GM19099 (cell line): Measurements from ENCODE around the gene RNF141.

ENCODE experiments used
- POLR2A ChIP-seq: IDR thresholded peaks from 3 replicates; pipeline ENCODE4 v1.6.1; 2011; ENCODE audit warnings: low read depth; ENCODE audit not compliant: insufficient read length; ENCODE audit errors: extremely low read depth

RNF141 gene

DNA sequence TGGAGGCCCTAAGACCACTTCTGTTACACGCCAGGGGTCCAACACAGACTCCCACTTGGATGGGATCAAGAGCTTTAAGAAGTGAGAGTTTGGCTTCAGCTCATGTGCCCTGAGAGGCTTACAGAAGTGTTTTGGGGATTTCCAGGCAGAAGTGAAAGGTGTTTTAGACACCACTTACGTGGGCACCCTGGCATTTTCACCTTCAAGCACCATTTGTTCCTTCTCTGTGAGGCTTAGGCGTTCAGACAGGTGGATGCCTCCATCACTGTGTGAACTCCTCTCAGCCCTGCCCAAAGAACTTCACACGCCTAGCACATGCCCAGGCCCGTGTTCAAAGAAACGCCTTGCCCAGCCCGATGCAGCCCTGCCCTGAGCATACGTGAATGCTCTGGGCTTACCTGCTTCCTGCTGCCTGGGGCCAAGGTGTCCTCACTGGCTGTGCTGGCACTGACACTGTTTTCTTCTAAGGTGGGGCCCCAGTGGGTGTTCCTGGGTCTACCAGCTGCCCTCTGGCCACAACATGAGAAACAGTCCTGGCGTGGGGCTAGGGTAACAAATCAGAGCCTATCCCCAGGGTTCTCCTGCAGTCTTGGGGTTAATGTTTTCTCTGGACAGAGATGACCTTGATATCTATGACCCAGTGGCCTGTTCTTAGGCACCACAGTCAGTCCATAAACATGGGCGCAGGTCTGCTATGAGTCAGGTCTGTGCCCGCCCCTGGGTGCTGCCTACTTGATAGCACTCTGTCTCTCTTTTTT lies 51.9 kb downstream of the RNF141 start:
- TF ChIP-seq POLR2A, result no peak

DNA sequence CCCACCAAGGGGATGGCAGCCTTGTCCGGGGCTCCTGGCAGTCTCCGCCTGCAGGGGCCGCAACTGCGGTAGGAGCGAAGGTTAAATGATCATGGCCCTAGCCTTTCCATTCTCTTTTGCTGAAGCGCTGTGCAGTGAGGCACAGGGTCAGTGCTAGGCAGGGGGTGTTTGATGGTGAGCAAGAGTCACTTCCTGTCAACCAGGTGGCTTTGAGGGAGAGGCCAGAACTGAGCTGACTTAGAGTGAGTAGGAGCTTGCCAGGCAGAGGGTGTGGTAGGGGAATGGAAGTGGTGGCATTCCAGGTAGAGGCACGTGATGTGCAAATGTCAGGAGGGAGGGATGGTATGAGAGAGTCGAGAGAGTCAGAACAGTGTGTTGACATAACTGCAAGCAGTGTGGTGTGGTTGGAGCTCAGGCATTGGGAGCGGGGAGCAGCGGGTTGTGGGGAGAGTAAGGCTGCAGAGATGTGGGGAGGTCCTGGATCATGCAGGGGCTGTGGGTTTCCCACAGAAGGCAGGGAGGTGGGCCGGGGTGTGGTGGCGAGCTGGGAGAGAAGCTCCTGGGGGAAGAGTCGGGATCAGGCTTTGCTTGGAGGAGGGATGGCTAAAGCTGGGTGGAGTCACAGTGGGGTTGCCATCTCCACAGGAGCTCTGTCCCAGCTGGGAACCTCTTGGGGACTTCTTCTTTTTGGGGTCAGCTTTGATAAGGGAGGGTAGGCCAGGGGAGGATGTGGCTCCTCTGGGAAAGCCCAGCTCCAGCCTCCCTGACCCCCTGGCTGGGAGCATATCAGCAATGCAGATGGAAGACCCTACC lies 52.7 kb downstream of the RNF141 start:
- TF ChIP-seq POLR2A, result no peak

DNA sequence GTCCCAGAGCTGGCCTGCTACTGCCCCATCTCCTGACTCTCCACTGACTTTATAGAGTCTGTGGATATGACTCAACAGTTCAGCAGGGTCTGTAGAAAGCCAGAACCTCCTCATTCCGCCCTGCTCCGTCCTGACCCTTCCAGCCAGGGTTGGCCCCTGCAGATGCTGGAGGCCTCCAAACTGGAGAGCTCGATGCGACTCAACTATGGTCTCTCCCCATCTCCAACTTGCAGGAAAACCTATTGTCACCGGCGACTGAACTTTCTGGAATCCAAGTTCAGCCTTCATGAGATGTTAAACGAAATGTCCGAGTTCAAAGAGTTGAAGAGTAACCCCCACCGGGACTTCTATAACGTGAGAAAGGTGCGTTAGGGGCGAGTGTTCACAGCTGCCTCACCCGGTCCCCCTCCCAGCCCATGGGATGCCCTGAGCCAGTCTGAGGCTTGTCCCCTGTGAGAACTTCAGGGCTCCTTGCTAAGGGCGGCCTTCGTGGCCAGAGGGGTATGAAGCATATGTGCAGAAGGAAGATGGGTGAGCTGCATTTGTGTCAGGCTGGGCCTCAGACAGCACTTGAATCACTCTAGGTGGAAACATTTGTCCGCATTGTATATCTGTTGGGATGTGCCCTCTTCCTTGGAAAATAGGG lies 53.9 kb downstream of the RNF141 start:
- no peak for TF ChIP-seq POLR2A

DNA sequence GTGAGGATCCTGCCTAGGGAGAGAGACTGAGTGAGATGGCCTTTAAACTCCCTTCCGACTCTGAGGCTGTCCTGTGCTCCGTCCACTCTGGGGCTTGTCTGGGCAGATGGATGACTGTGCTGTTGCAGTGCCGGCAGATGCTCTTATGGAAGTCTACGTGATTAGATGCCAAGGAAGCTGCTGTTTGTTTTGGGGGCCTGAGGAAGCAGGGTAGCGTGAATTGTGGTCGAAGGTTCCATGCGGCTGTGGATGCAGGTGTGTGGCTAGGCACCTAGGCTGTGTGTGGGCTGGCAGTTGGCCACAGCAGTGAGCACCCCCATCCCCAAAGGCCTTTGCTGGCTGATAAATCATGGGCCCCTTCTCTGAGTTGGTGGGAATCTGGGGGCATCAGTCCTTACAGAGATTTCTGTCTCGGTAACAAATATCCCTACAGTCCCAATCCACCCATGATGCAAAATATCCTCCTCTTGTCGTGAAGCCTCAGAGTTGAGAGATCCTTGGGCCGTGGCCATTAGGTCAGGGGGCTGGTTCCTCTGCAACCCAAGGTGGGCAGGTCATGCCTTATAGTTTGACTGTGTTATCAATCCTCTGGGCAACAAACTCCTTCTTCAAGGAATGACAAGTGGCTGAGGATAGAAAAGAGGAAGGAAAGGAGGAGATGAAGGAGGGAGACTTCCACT lies 54.7 kb downstream of the RNF141 start:
- no peak for TF ChIP-seq POLR2A

DNA sequence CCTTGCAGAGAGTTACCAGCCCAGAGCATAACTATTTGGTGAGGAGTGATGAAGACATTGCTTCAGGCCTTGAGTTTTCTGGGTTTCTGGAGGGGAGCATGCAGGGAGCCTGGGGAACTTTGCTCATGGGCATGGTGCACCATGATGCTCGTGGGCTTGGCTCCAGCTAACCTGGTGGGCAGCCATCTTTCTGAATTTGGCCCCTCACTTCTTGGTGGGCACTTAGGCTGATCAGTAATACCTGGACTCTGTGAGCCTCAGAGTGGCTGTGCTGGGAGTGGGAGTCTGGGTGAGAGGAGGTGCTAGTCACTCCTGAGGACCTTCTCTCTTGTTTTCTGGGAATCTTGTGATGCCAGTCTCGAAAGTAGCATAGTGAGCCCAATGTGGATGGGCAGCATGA lies 55.3 kb downstream of the RNF141 start:
- TF ChIP-seq POLR2A, result no peak

DNA sequence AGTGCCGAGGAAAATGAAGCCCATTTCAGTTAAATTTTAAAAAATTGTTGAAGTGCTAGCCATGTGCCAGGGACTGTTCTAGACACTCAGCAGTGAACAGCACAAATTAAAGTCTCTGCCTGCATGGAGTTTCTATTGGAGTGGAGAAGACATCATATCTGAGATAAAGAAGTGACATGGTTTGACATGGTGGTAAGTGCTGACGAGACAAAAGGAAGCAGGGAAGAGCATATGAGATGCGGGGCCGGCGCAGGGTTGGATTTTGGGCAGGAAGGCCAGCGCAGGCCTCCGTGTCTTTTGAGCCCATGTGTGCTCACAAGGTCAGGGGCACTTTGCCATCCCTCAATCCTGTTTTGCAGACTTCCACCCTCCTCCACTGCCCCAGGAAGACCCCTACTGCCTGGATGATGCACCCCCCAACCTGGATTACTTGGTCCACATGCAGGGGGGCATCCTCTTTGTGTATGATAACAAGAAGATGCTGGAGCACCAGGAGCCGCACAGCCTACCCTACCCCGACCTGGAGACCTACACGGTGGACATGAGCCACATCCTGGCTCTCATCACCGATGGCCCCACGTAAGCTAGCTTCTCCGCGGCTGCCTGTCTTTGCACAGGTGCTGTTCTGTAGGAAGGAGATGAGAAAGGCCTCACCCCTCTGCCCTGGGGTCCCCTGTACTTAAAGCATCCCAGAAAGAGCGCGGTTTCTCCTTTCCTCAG lies 56.4 kb downstream of the RNF141 start:
- TF ChIP-seq POLR2A, result no peak

DNA sequence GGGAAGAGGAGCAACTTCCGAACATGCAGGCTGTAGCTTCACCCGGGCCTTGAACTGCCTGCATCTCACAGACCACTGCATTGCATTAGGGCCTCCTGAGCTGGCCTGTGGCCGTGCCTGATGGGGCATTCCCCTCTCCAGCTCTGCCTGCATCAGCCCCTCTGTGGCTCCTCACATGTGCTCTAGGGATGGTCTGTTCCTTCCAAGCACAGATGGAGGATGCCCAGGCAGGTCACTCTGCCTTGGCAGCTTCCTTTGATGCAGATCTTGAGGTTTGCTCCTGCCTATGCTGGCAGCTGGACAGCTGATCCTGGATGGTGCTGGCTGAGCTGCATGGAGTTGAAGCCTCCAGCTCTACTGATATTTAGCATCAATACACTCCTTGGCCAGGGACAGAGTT lies 57.4 kb downstream of the RNF141 start:
- no peak for TF ChIP-seq POLR2A

DNA sequence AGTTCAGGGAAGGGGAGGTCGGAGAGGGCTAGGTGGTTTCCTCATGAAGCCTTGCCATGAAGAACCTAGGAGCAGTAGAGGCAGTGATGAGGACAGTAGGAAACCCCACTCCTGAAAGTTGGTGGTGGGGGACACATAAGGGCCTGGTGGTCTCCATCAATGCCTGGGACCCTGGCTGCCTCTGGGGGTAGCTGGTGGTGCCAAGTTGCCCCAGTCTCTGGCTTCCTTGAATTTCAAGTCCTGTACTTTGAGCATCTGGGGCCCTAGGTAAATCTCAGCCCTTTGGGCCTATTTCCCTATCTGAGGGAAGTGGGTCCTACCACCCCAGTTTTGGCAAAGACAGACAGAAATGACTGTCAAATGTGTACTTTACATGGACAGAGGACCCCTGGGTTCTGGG lies 57.8 kb downstream of the RNF141 start:
- TF ChIP-seq POLR2A, result no peak

DNA sequence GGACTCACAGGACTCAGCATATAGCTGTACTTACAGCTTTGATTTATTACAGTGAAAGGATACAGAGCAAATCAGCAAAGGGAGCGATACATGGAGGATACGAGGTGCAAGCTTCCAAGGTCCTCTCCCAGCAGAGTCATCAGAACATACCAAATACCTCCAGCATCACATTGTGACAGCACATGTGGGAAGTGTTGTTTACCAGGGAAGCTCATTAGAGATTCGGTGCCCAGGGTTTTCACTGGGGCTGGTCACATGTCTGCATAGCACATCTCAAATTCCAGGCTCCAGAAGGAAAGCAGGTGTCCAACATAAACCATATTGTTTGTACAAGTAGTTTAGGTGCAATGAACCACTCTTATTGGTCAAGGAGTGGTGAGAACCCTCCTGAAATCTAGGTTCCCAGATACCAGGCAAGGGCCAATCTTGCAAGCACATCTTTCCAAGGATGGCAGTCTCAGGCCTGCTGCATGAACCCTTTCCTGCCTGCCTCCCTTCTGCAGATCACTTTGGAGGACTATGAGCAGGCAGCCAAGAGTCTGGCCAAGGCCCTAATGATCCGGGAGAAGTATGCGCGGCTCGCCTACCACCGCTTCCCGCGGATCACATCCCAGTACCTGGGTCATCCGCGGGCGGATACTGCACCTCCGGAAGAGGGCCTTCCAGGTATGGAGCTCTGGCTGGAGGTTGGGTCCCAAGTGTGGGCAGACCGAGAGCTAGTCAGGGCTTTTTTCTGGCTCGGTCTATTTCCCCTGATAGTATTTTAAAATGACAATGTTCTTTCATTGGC lies 59.2 kb downstream of the RNF141 start:
- no peak for TF ChIP-seq POLR2A

DNA sequence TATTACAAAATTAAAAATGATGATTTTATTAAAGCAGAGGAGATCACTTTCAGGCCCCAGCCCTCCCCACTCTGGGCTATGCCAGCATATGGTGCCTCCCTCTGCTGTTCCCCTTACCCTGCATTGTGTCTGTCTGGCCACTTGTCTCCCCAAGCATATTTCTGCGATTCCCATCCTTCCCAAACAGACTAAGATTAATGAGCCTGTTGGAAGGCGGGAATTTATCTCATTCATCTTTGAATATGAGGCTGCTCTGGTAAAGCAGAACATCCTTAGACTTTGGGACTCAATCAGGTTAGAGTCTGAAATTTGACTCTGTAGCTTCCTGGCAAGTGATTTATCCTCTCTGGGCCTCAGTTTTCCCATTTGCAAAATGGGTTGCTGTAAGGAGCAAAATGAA lies 60.2 kb downstream of the RNF141 start:
- no peak for TF ChIP-seq POLR2A

DNA sequence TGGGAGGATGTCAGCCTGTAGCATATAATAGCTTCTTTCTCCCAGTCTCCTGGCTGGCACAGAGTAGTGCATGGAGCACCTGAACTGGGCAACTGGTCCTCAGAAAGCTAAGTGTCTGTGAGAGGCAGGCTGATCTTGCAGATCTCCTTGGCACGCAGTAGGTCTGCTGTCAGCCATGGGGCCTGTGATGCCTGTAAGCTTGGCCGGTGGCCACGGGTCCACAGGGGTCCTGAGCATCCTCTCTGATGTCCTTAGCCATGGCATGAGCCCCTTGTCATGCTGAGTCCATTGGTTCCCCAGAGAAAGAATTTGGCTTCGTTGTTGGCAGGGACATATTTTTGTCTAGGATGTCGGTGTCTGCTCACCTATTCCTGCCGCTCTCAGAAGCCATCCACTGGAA lies 61.0 kb downstream of the RNF141 start:
- no peak for TF ChIP-seq POLR2A

DNA sequence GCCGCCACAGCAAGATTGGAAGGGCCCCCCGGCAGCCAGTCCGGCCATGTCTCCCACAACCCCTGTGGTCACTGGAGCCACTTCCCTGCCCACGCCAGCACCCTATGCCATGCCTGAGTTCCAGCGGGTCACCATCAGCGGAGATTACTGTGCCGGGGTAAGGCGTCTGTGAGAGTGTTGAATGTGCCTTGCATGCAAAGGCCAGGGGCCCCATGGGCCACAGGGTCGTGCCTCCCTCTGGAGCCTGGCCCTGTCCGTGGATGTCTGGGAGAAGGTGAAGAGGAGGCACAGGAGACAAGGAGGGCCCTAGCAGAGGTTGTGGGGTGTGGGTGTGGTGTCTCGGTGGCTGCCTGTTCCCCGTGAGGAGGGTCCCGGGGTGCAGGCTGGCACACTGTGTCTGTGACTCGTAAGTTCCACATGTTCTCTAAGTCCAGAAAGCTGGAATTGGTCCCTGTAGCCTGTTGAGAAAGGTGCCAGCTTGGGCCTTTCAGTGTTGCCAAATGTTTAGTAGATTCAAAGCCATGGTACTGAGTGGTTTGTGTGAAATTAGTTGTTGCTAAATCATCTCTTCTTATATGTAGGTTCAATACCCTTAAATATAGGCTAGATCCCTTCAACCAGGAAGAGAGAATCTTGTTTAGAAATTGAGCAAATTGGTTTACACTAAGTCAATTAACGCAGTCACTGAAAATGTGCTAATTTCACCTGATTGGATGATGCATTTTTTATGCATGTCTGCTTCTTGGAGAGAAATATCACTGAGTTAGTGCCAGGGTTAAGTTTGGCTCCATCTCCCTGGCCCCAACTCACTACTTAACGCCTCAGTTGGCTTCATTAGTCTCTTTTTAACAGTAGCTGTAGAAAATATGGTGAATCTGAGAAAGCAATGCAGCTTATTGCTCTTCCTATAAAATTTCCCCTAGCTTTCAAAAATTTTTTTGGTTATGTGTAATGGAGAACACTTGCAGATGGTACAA lies 62.1 kb downstream of the RNF141 start:
- TF ChIP-seq POLR2A, result no peak

DNA sequence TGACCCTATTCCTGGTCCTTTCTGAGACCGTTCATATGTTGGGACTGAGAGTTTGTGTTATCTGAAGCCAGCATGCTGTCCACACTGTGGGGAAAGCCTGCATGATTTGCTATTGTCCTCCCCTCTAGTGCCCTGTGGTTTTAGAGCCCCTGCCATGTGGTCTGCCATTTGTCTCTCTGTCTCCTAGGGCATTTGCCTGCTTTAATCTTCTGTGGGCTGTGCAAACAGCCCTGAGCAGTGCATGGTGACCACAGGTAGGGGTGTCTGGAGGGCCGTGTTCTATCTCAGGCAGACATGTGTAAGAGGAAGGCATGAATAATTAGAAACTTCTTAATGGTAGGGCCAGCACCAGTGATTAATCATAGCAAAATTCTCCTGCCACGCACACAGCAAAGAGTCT lies 62.9 kb downstream of the RNF141 start:
- TF ChIP-seq POLR2A, result no peak
